ENCODE measurements around the gene DYNC2LI1.

GRCh38 chr2:43794956-43795355, 21.1 kb downstream of the DYNC2LI1 start:
- no peak for TF ChIP-seq CTCF (IDR thresholded peaks at IDR 0.05)
- no peak for TF ChIP-seq EZH2 (IDR thresholded peaks at IDR 0.05)

Data from neural progenitor cell (in vitro differentiated cells).